ENCODE data around the gene KDF1. TPM values are rescaled to one million over a fixed set of nuclear protein-coding genes. Genes with fewer than 3 reads are reported as not detected.

KDF1 gene
- total RNA-seq, 1 donor from 2014 or later: 12.2 TPM

DNA sequence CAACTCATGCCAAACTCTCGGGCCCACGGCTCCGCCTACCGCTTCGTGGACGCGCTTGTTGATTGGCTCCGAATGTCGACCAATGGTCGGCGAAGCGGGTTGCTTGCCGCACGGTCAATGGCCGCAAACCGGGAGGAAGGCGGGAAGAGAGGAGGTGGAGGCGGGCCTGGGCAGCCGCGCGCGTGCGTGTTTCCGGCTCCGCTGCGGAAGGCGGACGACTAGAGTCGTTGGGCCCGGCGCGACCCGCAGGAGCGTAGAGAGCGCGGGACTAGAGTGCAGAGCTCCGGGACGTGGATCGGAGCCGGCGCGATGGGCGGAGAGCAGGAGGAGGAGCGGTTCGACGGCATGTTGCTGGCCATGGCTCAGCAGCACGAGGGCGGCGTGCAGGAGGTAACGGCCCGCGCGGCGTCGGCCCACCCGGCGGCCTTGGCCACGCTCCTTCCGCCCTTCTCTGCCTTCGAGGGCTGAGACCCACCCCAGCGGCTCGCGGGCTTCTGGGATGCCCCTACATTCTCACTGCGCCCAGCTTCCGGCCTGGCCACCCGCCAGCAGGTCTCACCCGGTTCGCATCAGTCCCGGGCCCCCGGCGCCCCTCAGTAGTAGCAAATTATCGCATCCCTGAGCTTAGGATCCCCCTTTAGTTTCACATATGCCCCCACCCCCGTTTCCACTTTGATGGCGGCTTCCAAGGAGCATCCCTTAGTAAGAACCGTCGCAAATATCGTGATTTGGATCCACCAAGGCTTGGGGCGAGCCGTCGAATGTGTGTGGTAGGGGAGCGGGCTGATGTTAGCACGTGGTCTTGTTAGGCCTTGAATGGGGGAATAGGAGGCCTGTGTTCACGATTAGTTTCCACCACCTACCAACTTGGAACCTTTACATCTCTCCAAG lies 38.5 kb downstream of the KDF1 start, which contains the start of gene NUDC:
TSS of gene NUDC (plus strand) at position 204 of the 891 bp plus-strand sequence. CDS start at position 310, 106 bp downstream.
- TF ChIP-seq, protein P1, sequence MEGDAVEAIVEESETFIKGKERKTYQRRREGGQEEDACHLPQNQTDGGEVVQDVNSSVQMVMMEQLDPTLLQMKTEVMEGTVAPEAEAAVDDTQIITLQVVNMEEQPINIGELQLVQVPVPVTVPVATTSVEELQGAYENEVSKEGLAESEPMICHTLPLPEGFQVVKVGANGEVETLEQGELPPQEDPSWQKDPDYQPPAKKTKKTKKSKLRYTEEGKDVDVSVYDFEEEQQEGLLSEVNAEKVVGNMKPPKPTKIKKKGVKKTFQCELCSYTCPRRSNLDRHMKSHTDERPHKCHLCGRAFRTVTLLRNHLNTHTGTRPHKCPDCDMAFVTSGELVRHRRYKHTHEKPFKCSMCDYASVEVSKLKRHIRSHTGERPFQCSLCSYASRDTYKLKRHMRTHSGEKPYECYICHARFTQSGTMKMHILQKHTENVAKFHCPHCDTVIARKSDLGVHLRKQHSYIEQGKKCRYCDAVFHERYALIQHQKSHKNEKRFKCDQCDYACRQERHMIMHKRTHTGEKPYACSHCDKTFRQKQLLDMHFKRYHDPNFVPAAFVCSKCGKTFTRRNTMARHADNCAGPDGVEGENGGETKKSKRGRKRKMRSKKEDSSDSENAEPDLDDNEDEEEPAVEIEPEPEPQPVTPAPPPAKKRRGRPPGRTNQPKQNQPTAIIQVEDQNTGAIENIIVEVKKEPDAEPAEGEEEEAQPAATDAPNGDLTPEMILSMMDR (conservative IDR thresholded peaks at IDR 0.05): no peak
- no peaks in the 10 kb centered on the region for H3K9me3 Mint-ChIP-seq
- H3K4me1 Mint-ChIP-seq (ENCODE audit: unreplicated experiment): peaks cover 26% of the 10 kb centered on the region

DNA sequence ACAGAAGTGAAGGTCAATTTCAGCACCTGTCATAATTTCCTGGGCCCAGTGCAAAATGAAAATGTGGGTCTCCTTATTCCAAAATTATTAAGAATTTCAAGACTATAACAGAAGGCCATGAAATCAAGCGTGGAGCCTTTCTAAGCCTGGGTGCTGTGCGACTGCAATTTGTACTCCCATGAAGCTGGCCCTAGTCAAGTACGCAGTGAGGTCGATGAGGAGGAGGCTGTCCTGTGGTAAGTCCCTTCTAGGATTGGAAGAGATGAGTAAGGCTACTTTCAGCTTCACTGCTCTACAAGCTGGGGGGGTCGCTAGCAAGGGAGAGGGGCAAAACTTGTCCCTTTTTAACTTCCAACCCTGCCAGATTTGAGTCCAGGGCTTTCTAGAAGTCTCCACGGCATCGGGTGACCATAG lies 39.1 kb downstream of the KDF1 start:
- no peak for DNase-seq (ENCODE audit: extremely low spot score, unreplicated experiment)
- peaks cover 12% of the 10 kb centered on the region for H3K36me3 Mint-ChIP-seq
- H3K9me3 Mint-ChIP-seq: no peaks in the 10 kb centered on the region
- TF ChIP-seq, protein P1 (conservative IDR thresholded peaks at IDR 0.05): no peak
- peak overlapping the region; percentile 93 for H3K4me3 Mint-ChIP-seq
- H3K27me3 Mint-ChIP-seq: no peaks in the 10 kb centered on the region
- H3K27ac Mint-ChIP-seq: peak overlapping the region; percentile 92
- peaks cover 26% of the 10 kb centered on the region for H3K4me1 Mint-ChIP-seq (ENCODE audit: unreplicated experiment)

More for the DNA sequence above, 38.5 kb downstream of the KDF1 start, which contains the start of gene NUDC:
- no peaks in the 10 kb centered on the region for H3K27me3 Mint-ChIP-seq
- H3K27ac Mint-ChIP-seq: peak within 1 kb of the TSS; percentile 92
- peak; percentile 97 for DNase-seq (ENCODE audit: extremely low spot score, unreplicated experiment)
- H3K4me3 Mint-ChIP-seq: peak within 1 kb of the TSS; percentile 93
- peaks cover 15% of the 10 kb centered on the region for H3K36me3 Mint-ChIP-seq

DNA sequence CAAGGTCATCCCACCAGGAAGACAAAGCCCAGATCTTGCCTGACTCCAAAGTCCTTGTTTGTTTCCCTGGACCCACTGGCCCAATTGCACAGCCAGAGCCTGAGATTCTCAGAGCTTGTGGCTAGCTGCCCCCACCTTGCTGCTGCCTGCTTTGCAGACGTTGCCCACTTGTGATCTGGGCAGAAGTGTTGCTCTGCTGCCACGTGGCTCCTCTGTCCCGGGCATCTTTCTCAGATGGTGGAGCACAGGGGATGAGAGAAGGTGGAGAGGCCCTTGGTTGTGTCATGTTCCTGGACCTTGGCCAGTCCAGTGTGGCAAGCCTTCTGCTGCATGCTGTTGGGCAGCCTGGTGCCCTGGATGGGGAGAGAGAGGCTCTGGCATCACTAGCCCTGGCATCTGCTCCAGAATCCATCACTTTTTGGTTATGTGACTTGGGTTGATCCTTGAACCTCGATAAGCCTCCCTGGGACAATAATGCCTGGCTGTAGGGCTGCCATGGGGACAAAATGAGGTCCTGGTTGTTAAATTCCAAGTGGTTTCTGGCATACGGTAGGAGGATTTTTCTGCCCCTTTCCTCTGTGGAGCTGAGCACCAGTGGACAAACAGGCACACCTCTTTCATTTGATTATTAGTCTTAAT lies 44.9 kb downstream of the KDF1 start:
- TF ChIP-seq, protein P1 (conservative IDR thresholded peaks at IDR 0.05): no peak
- no peaks in the 10 kb centered on the region for H3K27me3 Mint-ChIP-seq
- DNase-seq (ENCODE audit: extremely low spot score, unreplicated experiment): no peak
- H3K4me1 Mint-ChIP-seq (ENCODE audit: unreplicated experiment): peaks cover 2% of the 10 kb centered on the region
- no peaks in the 10 kb centered on the region for H3K36me3 Mint-ChIP-seq
- no peaks in the 10 kb centered on the region for H3K9me3 Mint-ChIP-seq
- H3K4me3 Mint-ChIP-seq: no peak overlapping the region
- H3K27ac Mint-ChIP-seq: no peak overlapping the region

DNA sequence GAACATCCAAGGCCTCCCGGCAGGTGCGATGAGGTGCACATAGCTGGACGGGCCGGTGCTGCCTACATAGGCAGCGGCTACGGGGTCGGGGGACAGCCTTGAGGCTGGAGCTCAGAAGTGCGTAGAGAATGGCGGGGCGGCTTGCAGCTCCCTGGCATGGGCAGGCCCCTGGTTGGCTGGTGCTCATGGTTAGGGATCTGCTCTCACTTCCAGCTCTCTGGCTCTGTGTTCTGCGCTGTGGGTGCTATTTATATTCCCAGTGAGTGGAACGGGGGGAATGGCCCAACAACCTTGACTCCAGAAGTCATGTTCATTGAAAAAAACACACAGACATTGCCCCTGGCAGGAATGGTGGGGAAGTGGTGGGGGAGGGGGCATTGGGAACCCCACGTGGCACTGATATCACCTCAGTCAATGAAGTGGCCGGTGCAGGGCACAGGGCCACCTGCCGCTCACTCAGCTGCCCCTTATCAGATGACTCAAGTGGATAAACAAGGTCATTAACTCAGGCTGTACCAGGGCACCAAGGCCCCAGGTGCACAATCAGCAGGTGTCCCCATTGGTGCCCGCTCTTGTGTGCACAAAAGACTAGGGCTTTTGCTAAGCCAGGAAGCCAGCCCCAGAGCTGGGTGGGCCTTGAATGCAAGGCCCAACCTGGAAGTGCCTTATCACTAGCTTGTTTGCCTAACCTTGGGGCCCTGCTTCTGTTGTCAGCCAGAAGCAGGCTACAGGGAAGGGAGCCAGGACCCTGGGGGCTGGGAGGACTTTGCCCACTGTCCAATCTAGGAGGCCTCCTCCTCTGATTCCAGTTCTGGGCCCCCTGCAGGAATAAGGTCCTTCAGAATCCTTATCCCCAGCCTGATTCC lies 46.3 kb downstream of the KDF1 start, which contains the start of gene NR0B2:
TSS of gene NR0B2 (minus strand) at position 222 of the 866 bp plus-strand sequence. CDS start at position 187, 35 bp downstream.
- TF ChIP-seq, protein P1 (conservative IDR thresholded peaks at IDR 0.05): no peak
- peaks cover 7% of the 10 kb centered on the region for H3K27me3 Mint-ChIP-seq
- no peaks in the 10 kb centered on the region for H3K4me1 Mint-ChIP-seq (ENCODE audit: unreplicated experiment)
- H3K27ac Mint-ChIP-seq: peak within 1 kb of the TSS; percentile 86
- no peaks in the 10 kb centered on the region for H3K9me3 Mint-ChIP-seq
- H3K4me3 Mint-ChIP-seq: peak within 1 kb of the TSS; percentile 77
- DNase-seq (ENCODE audit: extremely low spot score, unreplicated experiment): no peak
- H3K36me3 Mint-ChIP-seq: no peaks in the 10 kb centered on the region

DNA sequence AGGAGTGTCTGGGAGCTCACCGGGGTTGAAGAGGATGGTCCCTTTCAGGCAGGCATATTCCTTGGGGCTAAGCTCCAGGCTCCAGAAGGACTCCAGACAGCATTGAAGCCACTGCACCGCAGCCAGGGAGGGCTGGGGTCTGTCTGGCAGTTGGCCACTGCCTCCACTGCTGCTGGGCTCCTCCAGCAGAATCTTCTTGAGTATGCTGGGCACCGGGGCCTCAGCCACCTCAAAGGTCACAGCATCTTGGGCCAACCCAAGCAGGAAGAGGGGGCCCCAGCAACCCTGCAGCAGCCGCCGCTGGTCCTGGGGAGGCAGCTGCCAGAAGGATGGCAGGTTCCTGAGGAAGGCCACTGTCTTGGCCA lies 46.9 kb downstream of the KDF1 start:
- TF ChIP-seq, protein P1 (conservative IDR thresholded peaks at IDR 0.05): no peak
- no peaks in the 10 kb centered on the region for H3K9me3 Mint-ChIP-seq
- H3K4me1 Mint-ChIP-seq (ENCODE audit: unreplicated experiment): no peaks in the 10 kb centered on the region
- H3K27ac Mint-ChIP-seq: peak overlapping the region; percentile 86
- peaks cover 7% of the 10 kb centered on the region for H3K27me3 Mint-ChIP-seq
- no peaks in the 10 kb centered on the region for H3K36me3 Mint-ChIP-seq
- peak overlapping the region; percentile 77 for H3K4me3 Mint-ChIP-seq
- no peak for DNase-seq (ENCODE audit: extremely low spot score, unreplicated experiment)

All from type B pancreatic cell (in vitro differentiated cells).